GDM1 (cell line): ENCODE data around the gene ACTR1A.
"Not testable (repeated sequence)": the region's sequence is repeated elsewhere in the genome, so short reads cannot be mapped to it uniquely, and the experiment has no call there.

Source experiments
- DNase-seq: peaks from one replicate; lab custom pipeline; 2025; lab: John Stamatoyannopoulos, UW

Gene ACTR1A

DNA sequence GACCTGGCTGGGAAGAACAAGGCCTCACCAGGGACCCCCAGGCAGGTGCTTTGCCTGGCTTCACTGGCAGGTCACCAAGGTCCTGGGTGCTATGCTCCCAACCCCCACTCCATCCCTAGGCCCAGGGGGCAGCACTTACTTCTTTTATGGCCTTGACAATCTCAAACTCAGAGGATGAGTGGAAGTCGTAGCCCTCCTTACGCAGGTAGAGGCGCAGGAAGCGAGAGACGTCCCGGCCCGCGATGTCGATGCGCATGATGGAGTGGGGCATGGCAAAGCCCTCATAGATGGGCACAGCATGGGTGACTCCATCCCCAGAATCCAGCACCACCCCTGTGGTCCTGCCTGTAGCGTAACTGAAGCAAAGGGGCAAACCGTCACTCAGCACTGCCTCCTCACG is 18.5 kb downstream of the ACTR1A start:
- DNase-seq, result no peak

DNA sequence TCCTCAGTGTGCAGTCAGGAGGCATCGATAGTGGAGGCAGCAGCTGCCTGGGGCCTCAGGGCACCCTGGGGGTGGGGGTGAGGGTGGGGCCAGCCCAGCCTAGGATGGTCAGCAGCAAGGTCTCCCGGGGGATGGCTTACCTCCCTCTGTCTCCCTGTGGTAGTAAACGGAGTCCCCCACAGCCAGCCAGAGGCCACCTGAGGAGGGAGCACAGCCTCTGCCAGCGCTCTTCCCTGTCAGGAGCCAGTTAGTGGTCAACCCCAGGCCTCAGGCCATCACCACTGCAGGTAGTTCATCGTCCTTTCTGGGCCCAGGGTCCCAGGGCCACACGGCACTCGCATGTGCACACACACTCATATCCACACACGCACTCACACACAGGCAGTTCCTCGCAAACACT is 22.1 kb downstream of the ACTR1A start:
- DNase-seq, result no peak

DNA sequence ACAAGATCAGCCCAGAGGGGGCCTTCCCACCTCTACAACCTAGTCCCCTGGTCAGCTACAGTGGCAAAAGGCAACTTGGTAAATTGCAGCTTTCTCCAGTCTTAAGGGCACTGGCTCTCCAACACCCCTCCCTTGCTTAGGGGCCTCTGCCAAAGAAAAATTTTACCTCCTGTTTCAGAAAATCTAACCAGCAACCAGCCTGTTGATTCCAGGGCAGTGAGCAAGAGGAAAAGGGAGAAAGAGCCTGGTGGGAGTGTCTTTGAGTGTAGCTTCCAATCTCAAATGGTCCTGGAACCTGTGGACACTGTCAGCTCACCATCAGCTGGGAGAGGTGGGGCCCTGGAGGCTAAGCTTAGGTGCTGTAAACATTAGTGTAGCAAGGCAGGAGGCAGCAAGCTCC is 22.9 kb downstream of the ACTR1A start:
- no peak for DNase-seq

DNA sequence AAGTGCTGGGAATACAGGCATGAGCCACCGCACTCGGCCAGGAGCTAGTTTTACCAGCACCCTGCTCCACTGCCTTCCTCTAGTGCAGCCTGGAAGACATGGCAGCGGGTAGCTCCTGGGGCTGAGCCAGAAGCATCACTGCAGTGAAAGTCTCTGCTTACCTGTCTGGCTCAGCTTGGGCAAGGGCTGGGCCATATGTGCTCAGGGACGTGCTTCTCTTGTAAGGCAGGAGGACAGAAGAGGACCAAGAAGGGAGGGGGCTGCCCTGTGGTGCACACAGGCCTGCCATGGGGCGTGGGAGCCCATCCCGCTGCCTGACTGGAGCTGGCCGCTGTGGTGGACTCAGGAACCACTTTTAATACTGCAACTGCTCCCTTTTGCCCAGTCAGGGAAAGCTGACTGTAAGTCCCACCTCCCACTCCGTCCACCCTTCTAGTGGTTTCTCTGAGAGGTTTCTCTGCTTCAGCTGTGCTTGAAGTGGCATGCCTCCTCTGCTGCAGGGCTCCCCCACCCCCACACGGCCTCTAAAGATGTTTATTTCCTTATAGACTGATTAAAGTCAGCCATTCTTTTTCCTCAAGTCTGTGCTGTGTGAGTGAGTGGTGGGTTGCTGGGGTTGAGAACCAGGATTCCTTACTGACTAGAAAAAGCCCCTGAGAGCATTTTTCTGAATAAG is 25.9 kb downstream of the ACTR1A start:
- DNase-seq, result no peak

DNA sequence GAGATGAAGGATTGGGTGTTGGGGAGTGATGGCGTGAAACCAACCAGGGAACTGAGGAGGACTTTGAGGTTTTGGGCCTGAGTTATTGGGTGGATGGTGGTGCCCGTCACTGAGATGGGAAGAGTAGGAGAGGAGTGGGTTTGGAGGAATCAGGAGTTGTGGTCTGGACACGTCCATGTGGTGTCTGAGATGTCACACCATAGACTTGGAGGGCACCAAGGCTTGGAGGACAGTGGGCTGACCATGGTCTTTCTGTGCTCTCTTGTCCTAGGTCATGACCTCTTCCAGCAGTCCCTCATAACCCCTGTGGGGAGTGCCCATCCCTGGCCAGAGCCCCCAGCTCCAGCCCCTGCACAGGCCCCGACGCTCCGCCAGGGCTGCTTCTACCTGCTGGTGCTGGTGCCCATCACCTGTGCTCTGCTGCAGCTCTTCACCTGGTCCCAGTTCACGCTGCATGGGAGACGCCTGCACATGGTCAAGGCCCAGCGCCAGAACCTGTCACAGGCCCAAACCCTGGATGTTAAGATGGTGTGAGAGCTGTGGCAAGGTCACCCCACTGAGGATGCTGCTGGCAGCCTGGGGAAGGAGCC is 27.0 kb downstream of the ACTR1A start:
- DNase-seq, result no peak

DNA sequence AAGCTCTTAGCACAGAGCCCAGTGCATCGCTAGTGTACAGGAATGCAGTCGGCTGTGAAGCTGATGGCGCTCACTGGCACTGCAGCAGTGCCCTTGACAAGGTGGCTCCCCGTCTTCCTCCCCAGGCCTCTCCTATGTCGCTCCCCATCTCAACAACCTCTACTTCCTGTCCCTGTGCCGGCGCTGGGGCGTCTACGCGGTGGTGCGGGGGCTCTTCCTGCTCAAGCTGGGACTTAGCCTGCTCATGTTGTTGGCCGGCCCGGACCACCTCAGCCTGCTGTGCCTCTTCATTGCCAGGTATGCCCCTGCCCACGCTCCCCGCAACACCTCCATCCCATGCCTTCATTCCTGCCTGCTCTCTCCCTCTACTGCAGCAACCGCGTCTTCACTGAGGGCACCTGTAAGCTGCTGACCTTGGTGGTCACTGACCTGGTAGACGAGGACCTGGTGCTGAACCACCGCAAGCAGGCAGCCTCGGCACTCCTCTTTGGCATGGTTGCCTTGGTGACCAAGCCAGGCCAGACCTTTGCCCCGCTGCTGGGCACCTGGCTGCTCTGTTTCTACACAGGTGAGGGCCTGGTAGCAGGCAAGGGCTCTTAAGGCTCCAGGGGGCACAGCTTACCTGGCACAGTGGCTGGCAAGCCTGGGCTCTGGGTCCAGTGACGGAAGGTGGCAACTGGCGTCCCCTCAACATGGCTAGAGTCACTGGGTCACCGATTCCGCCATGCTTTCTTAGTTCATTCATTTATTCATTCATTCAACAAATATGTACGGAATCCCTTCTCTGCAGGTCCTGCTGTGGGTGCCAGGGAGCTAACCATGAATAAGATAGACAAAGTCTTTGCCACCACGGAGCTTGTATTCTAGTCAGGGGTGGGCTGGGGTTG is 28.8 kb downstream of the ACTR1A start:
- DNase-seq, result no peak

DNA sequence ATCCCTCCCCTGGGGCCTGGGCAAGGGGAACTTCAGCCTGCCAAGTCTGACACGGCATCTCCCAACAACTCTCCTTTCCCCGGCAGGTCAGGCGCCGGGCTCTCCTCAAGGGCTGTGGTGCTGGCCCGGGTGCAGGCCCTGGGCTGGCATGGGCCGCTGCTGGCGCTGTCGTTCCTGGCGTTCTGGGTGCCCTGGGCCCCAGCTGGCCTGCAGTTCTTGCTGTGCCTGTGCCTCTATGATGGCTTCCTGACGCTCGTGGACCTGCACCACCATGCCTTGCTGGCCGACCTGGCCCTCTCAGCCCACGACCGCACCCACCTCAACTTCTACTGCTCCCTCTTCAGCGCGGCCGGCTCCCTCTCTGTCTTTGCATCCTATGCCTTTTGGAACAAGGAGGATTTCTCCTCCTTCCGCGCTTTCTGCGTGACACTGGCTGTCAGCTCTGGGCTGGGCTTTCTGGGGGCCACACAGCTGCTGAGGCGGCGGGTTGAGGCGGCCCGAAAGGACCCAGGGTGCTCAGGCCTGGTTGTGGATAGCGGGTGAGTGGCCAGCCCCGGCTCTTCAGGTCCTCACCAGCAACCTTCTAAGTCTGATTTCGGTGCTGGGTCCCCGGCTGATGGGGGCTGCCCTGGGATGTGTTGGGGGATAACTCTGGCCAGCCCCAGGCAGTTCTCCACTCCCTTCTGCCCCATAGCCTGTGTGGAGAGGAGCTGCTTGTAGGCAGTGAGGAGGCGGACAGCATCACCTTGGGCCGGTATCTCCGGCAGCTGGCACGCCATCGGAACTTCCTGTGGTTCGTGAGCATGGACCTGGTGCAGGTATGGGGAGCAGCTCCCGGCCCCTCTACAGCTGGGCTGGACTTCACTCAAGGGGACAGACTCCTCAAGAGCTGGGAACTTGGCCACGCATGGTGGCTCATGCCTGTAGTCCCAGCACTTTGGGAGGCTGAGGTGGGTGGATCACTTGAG is 31.6 kb downstream of the ACTR1A start:
- no peak for DNase-seq

DNA sequence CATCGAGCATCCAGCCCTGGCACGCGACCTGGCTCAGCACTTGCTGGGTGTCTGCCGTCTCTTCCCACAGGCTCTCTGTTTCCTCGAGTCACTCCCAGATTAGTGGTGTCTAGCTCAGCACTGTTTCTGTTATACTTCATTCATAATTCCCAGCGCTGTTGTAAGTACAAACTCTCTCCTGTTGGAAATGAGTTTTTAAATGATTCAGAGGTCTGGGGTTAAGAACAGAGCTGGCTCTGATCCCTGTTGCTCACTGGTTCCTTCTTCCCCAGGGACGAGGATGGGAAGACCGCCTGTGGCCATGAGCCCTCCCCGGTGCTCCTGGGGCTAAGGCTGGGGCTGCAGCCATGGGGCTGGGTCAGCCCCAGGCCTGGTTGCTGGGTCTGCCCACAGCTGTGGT is 33.8 kb downstream of the ACTR1A start:
- no peak for DNase-seq

DNA sequence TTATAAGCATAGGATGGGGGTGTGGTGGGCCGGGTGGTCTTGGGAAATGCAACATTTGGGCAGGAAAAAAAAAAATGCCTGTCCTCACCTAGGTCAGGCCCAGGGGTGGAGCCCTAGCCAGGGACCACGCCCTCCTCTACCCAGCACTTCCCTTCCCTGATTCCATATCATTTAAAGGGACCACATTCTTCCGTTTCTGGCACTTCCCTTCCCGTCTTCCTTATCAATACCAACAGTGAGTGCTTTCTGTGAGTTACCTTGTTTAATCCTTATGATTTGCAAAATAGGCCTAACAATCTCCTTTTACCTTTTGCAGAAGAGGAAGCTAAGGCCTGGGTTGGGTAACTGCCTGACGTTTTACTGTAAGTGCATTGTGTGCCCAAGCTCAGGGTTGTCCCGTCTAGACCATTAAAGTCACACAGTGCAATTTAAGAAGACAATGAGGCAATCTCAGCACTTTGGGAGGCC is 34.5 kb downstream of the ACTR1A start:
- DNase-seq, result no peak

DNA sequence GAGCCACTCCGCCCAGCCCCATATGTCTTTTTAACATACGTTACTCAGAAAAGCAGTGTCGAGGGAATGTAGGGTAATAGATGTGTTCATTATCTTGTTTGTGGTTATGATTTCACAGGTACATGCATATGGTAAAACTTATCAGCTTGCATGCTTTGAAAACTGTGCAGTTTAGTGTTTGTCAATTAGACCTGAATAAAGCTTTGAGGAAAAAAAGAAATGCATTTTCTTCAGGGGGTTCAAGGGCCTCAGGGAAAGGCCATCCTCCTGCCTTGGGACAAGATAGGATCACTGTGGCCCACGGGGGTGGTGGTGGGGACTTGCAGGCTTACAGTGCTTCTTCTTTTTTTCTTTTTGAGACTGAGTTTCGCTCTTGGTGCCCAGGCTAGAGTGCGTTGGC is 35.2 kb downstream of the ACTR1A start:
- DNase-seq, result no peak

DNA sequence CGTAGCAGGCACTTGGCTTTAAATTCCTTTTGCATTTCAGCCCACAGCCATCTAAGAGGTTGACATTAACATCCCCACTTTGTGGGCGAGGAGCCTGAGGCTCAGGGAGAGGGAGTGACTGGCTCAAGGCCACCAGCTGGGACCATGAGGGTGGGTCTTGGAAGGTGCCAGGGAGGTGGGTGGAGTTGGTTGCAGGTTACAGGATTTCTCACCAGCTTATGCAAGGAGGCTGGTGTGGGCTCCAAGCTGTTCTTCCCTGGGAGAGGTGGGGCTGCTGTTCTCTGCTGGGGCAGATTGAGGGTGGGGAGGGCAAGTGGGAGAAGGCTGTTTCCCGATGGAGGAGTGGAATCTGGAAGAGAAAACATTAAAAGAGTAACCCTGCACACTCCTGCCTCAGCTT is 37.0 kb downstream of the ACTR1A start:
- DNase-seq, result no peak

DNA sequence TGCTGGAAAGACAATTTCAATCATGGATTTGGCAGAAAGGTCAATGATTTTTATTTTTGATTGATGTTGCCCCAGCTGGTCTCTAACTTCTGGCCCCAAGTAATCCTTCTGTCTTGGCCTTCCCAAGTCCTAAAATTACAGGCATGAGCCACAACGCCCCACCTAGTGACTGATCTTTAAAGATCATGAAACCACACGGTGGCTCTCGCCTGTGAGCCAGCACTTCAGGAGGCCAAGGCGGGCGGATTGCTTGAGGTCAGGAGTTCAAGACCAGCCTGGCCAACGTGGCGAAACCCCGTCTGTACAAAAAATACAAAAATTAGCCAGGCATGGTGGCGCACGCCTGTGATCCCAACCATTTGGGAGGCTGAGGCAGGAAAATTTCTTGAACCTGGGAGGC is 38.5 kb downstream of the ACTR1A start:
- no peak for DNase-seq

DNA sequence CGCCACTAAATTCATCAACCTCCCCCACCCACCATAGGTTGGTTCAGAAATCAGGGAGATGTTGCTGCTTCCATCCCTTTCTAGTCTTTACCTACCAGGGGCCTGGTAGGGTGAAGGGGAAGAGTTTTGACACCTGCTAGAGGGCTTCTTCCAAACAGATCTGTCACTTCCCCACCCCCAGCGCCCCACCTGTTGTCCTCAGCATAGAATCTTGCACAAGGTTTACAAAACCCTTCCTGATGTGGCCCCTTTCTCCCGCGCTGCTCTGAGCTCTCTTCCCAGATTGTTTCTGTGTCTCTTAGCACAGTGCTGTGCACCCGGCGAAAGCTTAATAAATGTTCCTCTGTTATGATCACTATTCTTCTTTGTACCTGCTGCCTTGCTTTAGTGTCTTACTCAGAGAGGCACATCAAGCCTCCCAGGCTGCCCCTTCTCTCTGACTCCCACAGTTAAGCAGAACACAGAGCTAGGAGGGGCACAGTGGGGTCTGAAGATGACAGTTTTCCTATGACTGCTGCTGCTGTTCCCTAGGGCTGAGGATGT is 39.9 kb downstream of the ACTR1A start:
- no peak for DNase-seq

DNA sequence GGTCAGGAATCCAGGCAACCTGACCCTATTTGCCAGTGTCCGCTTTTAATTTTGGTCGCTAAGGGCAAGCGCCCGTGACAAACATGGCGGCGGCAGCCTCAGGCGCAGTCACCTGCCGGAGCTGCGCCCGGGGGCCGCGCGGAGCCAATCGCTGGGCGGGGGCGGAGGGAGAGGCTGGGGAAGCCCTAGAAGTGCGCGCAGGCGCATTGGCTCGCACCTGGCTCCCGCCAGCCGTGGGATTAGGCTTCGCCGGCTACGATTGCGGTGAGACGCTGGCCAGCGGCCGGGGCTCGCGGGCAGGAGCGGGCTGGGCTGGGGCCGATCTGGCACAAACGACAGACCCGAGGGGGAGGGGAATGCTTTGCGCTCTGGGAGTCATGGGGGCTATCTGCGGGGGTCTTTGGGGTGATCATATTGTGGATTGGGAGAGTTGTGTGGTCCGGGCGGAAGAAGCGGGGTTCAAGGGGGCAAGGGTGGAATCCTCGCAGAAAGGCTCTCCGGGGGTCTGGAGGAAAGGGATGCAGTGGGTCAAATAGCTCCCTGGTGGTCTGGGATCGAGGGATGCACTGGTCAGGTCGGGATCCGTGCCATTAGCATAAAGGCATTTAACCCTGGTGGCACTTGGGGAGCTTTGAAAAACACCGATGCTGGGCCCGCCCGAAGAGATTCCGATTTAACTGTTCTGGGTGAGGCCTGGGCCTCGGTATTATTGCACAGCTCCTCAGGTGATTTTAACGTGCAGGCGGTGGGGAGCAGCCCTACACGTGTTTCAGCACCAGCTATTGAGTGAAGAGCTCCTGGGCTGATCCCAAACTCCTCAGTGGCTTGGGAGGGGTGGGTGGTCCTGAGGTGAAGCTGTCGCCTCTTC is 41.1 kb downstream of the ACTR1A start:
- peak; percentile 81 for DNase-seq

DNA sequence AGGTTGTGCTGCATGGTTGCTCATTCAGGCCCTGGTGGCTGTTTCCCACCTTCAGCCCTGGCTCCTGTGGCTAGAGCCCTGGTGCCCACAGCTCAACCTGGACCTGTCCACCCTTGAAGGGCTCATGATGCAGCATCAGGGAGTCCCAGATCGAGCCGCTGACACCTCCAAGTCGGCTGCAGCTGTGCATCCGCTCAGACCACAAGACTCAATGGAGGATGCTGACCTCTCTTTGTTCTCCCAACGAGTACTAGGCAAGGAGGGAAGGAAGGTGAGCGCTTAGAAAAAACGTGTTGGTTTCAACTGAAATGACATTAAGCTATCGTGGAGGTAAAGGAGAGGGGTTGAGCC is 41.7 kb downstream of the ACTR1A start:
- DNase-seq, result no peak

DNA sequence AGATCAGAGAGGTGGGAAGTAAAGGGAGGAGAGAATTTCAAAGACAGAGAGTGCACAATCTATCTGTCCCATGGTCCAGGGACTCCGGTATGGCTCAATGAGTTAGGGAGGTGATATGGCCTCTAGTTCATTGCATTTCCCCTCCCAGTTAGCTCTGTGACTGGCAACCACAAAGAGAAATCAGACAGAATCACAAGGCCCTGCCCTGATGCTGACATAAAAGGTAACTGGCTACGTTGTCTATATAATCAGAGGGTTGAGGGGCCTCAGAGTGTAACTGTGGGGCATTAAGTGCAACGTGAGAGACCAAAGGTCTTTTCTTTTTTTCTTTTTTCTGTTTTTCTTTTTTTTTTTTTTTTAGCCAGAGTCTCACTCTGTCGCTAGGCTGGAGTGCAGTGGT is 43.9 kb downstream of the ACTR1A start:
- no peak for DNase-seq

DNA sequence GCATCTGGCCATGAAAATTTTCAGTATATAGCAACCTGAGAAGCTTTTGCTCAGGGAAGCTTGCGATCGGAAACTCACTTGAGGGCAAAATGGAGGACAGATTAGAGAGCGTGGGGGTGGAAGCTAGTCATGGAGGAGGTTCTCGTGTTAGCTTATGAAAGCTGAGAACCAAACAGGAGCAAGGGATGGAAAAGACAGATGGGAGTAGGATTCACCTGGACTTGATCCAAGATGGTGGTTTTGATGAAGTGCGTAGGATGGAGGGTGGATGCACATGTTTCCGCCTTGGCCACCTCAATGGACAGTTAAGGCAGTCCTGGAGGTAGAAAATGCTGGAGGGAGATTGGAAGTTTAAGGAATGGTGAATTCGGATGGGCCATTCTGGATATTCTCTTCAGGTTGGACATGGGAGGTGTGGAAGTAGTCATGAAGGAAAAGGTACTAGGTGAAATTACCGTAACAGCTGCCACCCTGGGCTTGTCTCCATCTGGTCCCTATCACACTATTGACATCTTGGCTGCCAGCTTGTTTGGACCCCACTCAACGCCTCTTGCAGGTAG is 44.8 kb downstream of the ACTR1A start:
- no peak for DNase-seq

DNA sequence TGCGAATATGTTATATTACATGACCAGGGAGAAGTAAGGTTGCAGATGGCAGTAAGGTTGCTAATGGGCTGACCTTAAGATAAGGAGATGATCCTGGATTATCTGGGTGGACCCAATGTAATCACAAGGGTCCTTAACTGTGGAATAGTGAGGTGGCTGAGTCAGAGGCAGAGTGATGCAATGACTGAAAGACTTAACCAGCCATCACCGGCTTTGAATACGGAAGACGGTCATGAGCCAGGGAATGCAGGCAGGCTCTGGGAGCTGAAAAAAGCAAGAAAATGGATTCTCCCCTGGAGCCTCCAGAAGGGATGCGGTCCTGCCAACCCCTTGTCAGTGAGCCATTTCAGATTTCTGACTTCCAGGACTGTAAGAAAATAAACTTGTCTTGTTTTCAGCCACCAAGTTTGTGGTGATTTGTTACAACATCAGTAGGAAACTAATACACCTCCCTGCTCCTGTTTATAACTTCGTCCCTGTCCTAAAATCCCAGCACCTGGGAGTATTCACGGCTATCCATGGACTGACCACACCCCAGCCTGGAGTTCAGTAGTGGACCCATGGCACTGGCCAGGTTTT is 46.5 kb downstream of the ACTR1A start:
- no peak for DNase-seq

DNA sequence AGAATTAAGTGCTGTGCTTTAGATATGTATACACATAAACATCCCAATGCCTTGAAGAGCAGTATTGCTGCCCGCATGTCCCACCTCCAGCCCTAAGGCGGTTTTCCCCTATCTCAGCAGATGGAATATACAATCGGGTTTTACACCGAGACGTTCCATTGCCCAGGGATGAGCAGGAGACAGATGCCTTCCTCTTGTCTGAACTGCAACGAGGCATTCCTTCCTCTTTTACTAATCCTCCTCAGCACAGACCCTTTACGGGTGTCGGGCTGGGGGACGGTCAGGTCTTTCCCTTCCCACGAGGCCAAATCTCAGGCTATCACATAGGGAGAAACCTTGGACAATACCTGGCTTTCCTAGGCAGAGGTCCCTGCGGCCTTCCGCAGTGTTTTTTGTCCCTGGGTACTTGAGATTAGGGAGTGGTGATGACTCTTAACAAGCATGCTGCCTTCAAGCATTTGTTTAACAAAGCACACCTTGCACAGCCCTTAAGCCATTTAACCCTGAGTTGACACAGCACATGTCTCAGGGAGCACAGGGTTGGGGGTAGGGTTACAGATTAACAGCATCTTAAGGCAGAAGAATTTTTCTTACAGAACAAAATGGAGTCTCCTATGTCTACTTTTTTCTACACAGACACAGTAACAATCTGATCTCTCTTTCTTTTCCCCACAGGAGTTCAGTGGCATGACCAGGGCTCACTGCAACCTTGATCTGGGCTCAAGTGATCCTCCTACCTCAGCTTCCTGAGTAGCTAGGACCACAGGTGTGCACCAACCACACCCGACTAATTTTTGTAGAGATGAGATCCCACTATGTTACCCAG is 47.6 kb downstream of the ACTR1A start:
- not testable (repeated sequence) for DNase-seq
